ENCODE results near the gene MAX.
A peak's percentile ranks its signal among the peaks of the same experiment; 100 is the strongest.

The MAX gene

GRCh38 chr14:65101631-65102440 lies 481 bp downstream of the MAX start (continued):
- TF ChIP-seq ZNF148 (tag by site-specific recombination; IDR thresholded peaks at IDR 0.05; ENCODE audit: borderline replicate concordance) (no peak), ZNF169 (tag by site-specific recombination; IDR thresholded peaks at IDR 0.05) (no peak), GFI1B (tag by site-specific recombination; IDR thresholded peaks at IDR 0.05) (no peak), ZNF324 (tag by site-specific recombination; IDR thresholded peaks at IDR 0.05) (0 out of 2 replicates have a peak, but pooled peaks have one; percentile 60), ZNF18 (tag by site-specific recombination; IDR thresholded peaks at IDR 0.05) (no peak), ZNF350 (tag by site-specific recombination; IDR thresholded peaks at IDR 0.05) (no peak), SALL2 (tag by site-specific recombination; IDR thresholded peaks at IDR 0.05; ENCODE audit: borderline replicate concordance) (no peak), ZBTB10 (tag by site-specific recombination; IDR thresholded peaks at IDR 0.05) (no peak), ZFP41 (tag by site-specific recombination; IDR thresholded peaks at IDR 0.05; ENCODE audit: borderline replicate concordance) (no peak), ZNF175 (tag by site-specific recombination; IDR thresholded peaks at IDR 0.05) (no peak), PRDM6 (tag by site-specific recombination; IDR thresholded peaks at IDR 0.05) (no peak), ZNF670 (tag by site-specific recombination; IDR thresholded peaks at IDR 0.05; ENCODE audit: low read depth) (no peak), ZNF138 (tag by site-specific recombination; IDR thresholded peaks at IDR 0.05; ENCODE audit: borderline replicate concordance) (no peak), ZNF561 (tag by site-specific recombination; IDR thresholded peaks at IDR 0.05; ENCODE audit: borderline replicate concordance) (no peak), SP7 (tag by site-specific recombination; IDR thresholded peaks at IDR 0.05) (no peak), ZNF521 (tag by site-specific recombination; IDR thresholded peaks at IDR 0.05) (no peak), ZNF639 (tag by site-specific recombination; IDR thresholded peaks at IDR 0.05) (no peak; the same call in 1 of the 2 replicates), ZNF48 (tag by site-specific recombination; IDR thresholded peaks at IDR 0.05) (no peak), ZNF560 (tag by site-specific recombination; IDR thresholded peaks at IDR 0.05; ENCODE audit: borderline replicate concordance) (no peak), ZNF596 (tag by site-specific recombination; IDR thresholded peaks at IDR 0.05) (no peak), YY1 (tag by site-specific recombination; IDR thresholded peaks at IDR 0.05) (no peak), ZNF701 (tag by site-specific recombination; IDR thresholded peaks at IDR 0.05) (no peak), ZNF529 (tag by site-specific recombination; IDR thresholded peaks at IDR 0.05; ENCODE audit: insufficient replicate concordance) (no peak), ZNF626 (tag by site-specific recombination; IDR thresholded peaks at IDR 0.05) (no peak), BCL11A (tag by site-specific recombination; IDR thresholded peaks at IDR 0.05; ENCODE audit: low read depth) (no peak), ZEB2 (tag by site-specific recombination; IDR thresholded peaks at IDR 0.05) (no peak)
- TF ChIP-seq, protein P1, sequence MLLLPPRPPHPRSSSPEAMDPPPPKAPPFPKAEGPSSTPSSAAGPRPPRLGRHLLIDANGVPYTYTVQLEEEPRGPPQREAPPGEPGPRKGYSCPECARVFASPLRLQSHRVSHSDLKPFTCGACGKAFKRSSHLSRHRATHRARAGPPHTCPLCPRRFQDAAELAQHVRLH (tag by site-specific recombination; IDR thresholded peaks at IDR 0.05) = no peak
- TF ChIP-seq, protein P2, sequence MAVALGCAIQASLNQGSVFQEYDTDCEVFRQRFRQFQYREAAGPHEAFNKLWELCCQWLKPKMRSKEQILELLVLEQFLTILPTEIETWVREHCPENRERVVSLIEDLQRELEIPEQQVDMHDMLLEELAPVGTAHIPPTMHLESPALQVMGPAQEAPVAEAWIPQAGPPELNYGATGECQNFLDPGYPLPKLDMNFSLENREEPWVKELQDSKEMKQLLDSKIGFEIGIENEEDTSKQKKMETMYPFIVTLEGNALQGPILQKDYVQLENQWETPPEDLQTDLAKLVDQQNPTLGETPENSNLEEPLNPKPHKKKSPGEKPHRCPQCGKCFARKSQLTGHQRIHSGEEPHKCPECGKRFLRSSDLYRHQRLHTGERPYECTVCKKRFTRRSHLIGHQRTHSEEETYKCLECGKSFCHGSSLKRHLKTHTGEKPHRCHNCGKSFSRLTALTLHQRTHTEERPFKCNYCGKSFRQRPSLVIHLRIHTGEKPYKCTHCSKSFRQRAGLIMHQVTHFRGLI (tag by site-specific recombination; IDR thresholded peaks at IDR 0.05) = no peak
